ENCODE results near the gene CREB3. TPM values are rescaled to one million over a fixed set of nuclear protein-coding genes. Genes with fewer than 3 reads are reported as not detected.

CREB3 gene
- total RNA-seq, 1 experiment from 2014 or later = 27.3 TPM

DNA sequence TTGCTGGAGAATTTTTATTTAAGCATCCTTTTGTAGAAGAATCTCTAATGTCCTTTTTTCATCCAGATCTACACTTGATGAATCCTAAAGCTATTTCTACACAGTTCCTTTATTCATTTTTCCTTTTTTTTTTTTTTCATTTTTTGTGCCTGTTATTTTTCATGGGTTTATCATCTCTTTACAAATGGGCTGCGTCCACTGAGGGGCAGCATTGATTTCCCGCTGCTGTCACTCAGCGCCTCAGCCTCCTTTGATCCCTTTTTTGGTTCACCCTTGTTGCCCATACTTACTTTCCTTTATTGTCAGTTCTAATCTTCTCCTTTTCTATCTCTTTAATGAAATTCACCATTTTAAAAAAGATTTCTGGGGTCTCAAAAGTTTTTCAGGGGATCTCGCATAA is 27.3 kb downstream of the CREB3 start:
- Histone ChIP-seq H4K91ac (ENCODE audit: insufficient read length, low read depth, low read length) (no peak overlapping the region), H3K23ac (ENCODE audit: insufficient read length, low read depth, low read length) (no peak overlapping the region), H3K4me1 (ENCODE audit: insufficient read depth, low read length) (no peaks in the 10 kb centered on the region), H2BK5ac (ENCODE audit: insufficient read length, low read length) (no peak overlapping the region), H3K14ac (ENCODE audit: insufficient read depth, low read length) (no peak overlapping the region), H4K20me1 (ENCODE audit: control insufficient read depth, insufficient read depth, insufficient read length) (no peaks in the 10 kb centered on the region), H3K18ac (ENCODE audit: insufficient read length, low read depth, low read length) (no peak overlapping the region), H3K27me3 (ENCODE audit: insufficient read depth, low read length) (no peaks in the 10 kb centered on the region), H3K4ac (ENCODE audit: low read depth, low read length) (no peak overlapping the region), H3K79me1 (ENCODE audit: insufficient read depth, low read depth, low read length, poor library complexity, severe bottlenecking) (no peaks in the 10 kb centered on the region), H2BK20ac (ENCODE audit: low read depth, low read length, poor library complexity, severe bottlenecking) (no peak overlapping the region), H3K9ac (ENCODE audit: extremely low read depth, insufficient read length, low read length) (no peak overlapping the region), H2BK15ac (ENCODE audit: low read depth, low read length) (no peak overlapping the region), H3K56ac (ENCODE audit: insufficient read length, low read depth, low read length) (no peak overlapping the region), H4K5ac (ENCODE audit: insufficient read length, low read depth, low read length) (no peak overlapping the region), H3T11ph (ENCODE audit: low read length) (no peak overlapping the region), H3K79me2 (ENCODE audit: insufficient read depth, low read length) (no peaks in the 10 kb centered on the region; the same call in 1 of the 2 replicates), H2BK12ac (ENCODE audit: insufficient read length, low read depth, low read length) (no peak overlapping the region), H2BK120ac (ENCODE audit: low read depth, low read length, poor library complexity, severe bottlenecking) (no peak overlapping the region), H3K23me2 (ENCODE audit: insufficient read length, low read depth, low read length, poor library complexity, severe bottlenecking) (peaks cover 3% of the 10 kb centered on the region), H2AFZ (ENCODE audit: low read length) (no peak overlapping the region), H3K27ac (ENCODE audit: insufficient read length, low read depth, low read length) (no peak overlapping the region), H2AK5ac (ENCODE audit: insufficient read length, low read length) (no peak overlapping the region), H3K4me2 (ENCODE audit: insufficient read depth, insufficient read length, low read length) (no peak overlapping the region), H4K8ac (replicated peaks; ENCODE audit: insufficient read length, low read depth, low read length) (no peak overlapping the region), H3K9me3 (ENCODE audit: control insufficient read depth, low read depth, low read length) (no peaks in the 10 kb centered on the region)
- TF ChIP-seq CTCF (conservative IDR thresholded peaks at IDR 0.05) = no peak
- Mint-ChIP-seq H3K9me3 (no peaks in the 10 kb centered on the region), H3K27ac (no peak overlapping the region), H3K4me1 (peaks cover 36 to 40% of the 10 kb centered on the region in 2 experiments), H3K27me3 (ENCODE audit: low read depth) (no peaks in the 10 kb centered on the region), H3K36me3 (ENCODE audit: insufficient read depth in 1 of 3, low read depth in 3 of 3) (peaks cover 6 to 7% (median 7%) of the 10 kb centered on the region in 3 experiments; a peak in 6 of 7 replicates), H3K4me3 (no peak overlapping the region)
- no CpG with 5 or more reads among the region's 4 CpGs for WGBS (ENCODE audit: extremely low coverage, insufficient read length, low lambda C conversion rate)
- DNase-seq = no peak

All from H9 (cell line).